Measurements from ENCODE around the gene ALDH7A1.
"Not testable (repeated sequence)": the region's sequence is repeated elsewhere in the genome, so short reads cannot be mapped to it uniquely, and the experiment has no call there.

Gene ALDH7A1

DNA sequence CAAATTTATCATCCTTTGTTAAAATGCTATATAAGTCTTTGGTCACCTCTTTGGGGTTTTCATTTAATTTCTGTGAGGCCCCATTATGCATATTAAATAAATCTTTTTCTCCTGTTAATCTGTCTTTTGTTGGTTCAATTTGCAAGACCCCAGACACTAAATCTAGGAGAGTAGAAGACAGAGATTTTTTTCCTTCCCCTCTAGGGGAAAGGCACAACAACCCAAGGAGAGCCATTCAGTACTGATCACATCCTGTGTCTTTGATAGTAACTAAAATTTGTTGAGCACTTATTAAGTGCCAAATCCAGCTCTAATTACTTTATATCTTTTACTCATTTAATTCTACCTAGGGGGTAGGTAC lies 74.4 kb downstream of the ALDH7A1 start:
- H3K4me1 Mint-ChIP-seq: peaks cover 53% of the 10 kb centered on the region
- DNase-seq: no peak
- H3K27ac Mint-ChIP-seq: peak overlapping the region; percentile 97
- peaks cover 4% of the 10 kb centered on the region for H3K27me3 Mint-ChIP-seq (ENCODE audit: low read depth, poor library complexity)
- no peaks in the 10 kb centered on the region for H3K36me3 Mint-ChIP-seq (ENCODE audit: low read depth)
- peaks cover 3% of the 10 kb centered on the region for H3K9me3 Mint-ChIP-seq
- TF ChIP-seq, protein P1, sequence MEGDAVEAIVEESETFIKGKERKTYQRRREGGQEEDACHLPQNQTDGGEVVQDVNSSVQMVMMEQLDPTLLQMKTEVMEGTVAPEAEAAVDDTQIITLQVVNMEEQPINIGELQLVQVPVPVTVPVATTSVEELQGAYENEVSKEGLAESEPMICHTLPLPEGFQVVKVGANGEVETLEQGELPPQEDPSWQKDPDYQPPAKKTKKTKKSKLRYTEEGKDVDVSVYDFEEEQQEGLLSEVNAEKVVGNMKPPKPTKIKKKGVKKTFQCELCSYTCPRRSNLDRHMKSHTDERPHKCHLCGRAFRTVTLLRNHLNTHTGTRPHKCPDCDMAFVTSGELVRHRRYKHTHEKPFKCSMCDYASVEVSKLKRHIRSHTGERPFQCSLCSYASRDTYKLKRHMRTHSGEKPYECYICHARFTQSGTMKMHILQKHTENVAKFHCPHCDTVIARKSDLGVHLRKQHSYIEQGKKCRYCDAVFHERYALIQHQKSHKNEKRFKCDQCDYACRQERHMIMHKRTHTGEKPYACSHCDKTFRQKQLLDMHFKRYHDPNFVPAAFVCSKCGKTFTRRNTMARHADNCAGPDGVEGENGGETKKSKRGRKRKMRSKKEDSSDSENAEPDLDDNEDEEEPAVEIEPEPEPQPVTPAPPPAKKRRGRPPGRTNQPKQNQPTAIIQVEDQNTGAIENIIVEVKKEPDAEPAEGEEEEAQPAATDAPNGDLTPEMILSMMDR (IDR thresholded peaks at IDR 0.05): no peak
- H3K4me3 Mint-ChIP-seq: peak overlapping the region; percentile 64

GRCh38 chr5:126519637-126520592 lies 75.1 kb downstream of the ALDH7A1 start:
- no peaks in the 10 kb centered on the region for H3K36me3 Mint-ChIP-seq (ENCODE audit: low read depth)
- peaks cover 8% of the 10 kb centered on the region for H3K27me3 Mint-ChIP-seq (ENCODE audit: low read depth, poor library complexity)
- peaks cover 3% of the 10 kb centered on the region for H3K9me3 Mint-ChIP-seq
- no peak for DNase-seq
- TF ChIP-seq, protein P1 (IDR thresholded peaks at IDR 0.05): no peak
- H3K4me1 Mint-ChIP-seq: peaks cover 55% of the 10 kb centered on the region
- peak overlapping the region; percentile 64 for H3K4me3 Mint-ChIP-seq
- H3K27ac Mint-ChIP-seq: peak overlapping the region; percentile 97

DNA sequence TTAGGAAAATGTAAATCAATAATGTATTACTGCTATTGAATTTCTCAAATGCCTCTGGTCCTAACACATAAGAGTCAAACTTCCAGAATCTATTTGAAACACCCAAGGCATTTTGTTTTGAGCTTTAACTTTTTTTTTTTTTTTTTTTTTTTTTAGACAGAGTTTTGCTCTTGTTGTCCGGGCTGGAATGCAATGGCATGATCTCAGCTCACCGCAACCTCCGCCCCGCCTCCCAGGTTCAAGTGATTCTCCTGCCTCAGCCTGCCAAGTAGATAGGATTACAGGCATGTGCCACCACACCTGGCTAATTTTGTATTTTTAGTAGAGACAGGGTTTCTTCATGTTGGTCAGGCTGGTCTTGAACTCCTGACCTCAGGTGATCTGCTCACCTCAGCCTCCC lies 75.8 kb downstream of the ALDH7A1 start:
- not testable (repeated sequence) for H3K36me3 Mint-ChIP-seq (ENCODE audit: low read depth); DNase-seq; H3K9me3 Mint-ChIP-seq
- Mint-ChIP-seq H3K27me3 (ENCODE audit: low read depth, poor library complexity) (peaks cover 11% of the 10 kb centered on the region), H3K4me3 (peak overlapping the region; percentile 64), H3K27ac (peak overlapping the region; percentile 97), H3K4me1 (peaks cover 56% of the 10 kb centered on the region)

- Mint-ChIP-seq H3K9me3 (peaks cover 3% of the 10 kb centered on the region), H3K27ac (no peak overlapping the region), H3K36me3 (ENCODE audit: low read depth) (no peaks in the 10 kb centered on the region), H3K27me3 (ENCODE audit: low read depth, poor library complexity) (peaks cover 11% of the 10 kb centered on the region), H3K4me1 (peaks cover 70% of the 10 kb centered on the region), H3K4me3 (no peak overlapping the region)
- DNase-seq: no peak
- TF ChIP-seq, protein P1 (IDR thresholded peaks at IDR 0.05): no peak
Measured at GRCh38 chr5:126516852-126517251, 78.2 kb downstream of the ALDH7A1 start.

- H3K27me3 Mint-ChIP-seq (ENCODE audit: low read depth, poor library complexity): peaks cover 11% of the 10 kb centered on the region
- no peak overlapping the region for H3K27ac Mint-ChIP-seq
Measured at GRCh38 chr5:126516133-126516532, 78.9 kb downstream of the ALDH7A1 start.

DNA sequence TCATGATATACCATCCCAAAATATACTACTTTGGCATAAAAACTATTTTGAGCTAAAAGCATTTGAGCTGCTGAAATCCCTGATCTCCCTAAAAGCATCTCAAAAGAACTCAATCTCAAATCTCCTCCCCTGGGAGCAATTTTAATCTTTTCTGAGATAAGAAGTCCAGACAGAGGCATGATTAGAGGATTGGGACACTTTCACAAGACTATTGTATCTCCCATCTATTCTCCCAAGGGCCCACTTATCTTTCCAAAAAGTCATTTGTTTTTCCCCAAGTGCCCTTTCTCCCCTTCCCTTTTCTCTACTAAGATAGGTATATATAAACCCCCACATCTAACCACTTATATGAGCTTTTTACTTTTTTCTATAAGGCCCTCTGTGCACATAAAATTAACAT lies 79.7 kb downstream of the ALDH7A1 start:
- no peak overlapping the region for H3K27ac Mint-ChIP-seq
- TF ChIP-seq, protein P1 (IDR thresholded peaks at IDR 0.05): no peak
- peaks cover 14% of the 10 kb centered on the region for H3K27me3 Mint-ChIP-seq (ENCODE audit: low read depth, poor library complexity)
- H3K9me3 Mint-ChIP-seq: peaks cover 3% of the 10 kb centered on the region
- no peak overlapping the region for H3K4me3 Mint-ChIP-seq
- DNase-seq: no peak
- no peaks in the 10 kb centered on the region for H3K36me3 Mint-ChIP-seq (ENCODE audit: low read depth)
- H3K4me1 Mint-ChIP-seq: peaks cover 62% of the 10 kb centered on the region

More at GRCh38 chr5:126516133-126516532, 78.9 kb downstream of the ALDH7A1 start:
- Mint-ChIP-seq H3K4me1 (peaks cover 70% of the 10 kb centered on the region), H3K9me3 (peaks cover 3% of the 10 kb centered on the region), H3K4me3 (no peak overlapping the region), H3K36me3 (ENCODE audit: low read depth) (no peaks in the 10 kb centered on the region)
- DNase-seq: no peak
- TF ChIP-seq, protein P1 (IDR thresholded peaks at IDR 0.05): no peak
